ENCODE measurements around the gene THSD7B.

DNA sequence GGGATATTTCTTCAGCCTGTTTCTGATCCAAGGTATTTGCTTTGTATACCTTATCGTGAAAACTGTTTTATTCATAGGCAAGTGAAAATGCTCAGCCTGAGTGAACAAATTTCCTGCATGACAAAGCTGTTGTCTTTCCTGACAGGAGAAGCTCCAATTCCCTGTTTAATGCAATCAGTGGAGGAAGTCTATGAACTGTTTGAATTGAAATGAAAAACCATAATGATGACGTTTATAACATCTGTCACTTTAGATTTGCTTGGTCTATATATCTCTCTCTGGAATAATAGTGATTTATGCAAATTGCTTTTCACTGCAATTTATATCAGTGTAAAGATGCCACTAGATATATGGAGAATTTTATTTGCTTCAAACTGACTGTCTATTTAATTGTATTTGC is 959.6 kb downstream of the THSD7B start:
- TF ChIP-seq MAFK (IDR thresholded peaks at IDR 0.05; ENCODE audit: partially characterized antibody) (no peak), MYC (IDR thresholded peaks at IDR 0.05; ENCODE audit: borderline replicate concordance, low read length) (no peak), BHLHE40 (IDR thresholded peaks at IDR 0.05; ENCODE audit: low read depth, low read length) (no peak), HOXB13 (CRISPR knock-in tag; IDR thresholded peaks at IDR 0.05; ENCODE audit: low read depth) (no peak), FOSL2 (IDR thresholded peaks at IDR 0.05) (no peak), FOSL2 (CRISPR knock-in tag; IDR thresholded peaks at IDR 0.05) (no peak), GATA3 (IDR thresholded peaks at IDR 0.05; ENCODE audit: borderline replicate concordance) (no peak), SMC3 (IDR thresholded peaks at IDR 0.05) (no peak), POLR2A (IDR thresholded peaks at IDR 0.05; ENCODE audit: low read length) (no peak)
- TF ChIP-seq, protein P1, sequence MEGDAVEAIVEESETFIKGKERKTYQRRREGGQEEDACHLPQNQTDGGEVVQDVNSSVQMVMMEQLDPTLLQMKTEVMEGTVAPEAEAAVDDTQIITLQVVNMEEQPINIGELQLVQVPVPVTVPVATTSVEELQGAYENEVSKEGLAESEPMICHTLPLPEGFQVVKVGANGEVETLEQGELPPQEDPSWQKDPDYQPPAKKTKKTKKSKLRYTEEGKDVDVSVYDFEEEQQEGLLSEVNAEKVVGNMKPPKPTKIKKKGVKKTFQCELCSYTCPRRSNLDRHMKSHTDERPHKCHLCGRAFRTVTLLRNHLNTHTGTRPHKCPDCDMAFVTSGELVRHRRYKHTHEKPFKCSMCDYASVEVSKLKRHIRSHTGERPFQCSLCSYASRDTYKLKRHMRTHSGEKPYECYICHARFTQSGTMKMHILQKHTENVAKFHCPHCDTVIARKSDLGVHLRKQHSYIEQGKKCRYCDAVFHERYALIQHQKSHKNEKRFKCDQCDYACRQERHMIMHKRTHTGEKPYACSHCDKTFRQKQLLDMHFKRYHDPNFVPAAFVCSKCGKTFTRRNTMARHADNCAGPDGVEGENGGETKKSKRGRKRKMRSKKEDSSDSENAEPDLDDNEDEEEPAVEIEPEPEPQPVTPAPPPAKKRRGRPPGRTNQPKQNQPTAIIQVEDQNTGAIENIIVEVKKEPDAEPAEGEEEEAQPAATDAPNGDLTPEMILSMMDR (IDR thresholded peaks at IDR 0.05), result no peak
- TF ChIP-seq, protein P2, sequence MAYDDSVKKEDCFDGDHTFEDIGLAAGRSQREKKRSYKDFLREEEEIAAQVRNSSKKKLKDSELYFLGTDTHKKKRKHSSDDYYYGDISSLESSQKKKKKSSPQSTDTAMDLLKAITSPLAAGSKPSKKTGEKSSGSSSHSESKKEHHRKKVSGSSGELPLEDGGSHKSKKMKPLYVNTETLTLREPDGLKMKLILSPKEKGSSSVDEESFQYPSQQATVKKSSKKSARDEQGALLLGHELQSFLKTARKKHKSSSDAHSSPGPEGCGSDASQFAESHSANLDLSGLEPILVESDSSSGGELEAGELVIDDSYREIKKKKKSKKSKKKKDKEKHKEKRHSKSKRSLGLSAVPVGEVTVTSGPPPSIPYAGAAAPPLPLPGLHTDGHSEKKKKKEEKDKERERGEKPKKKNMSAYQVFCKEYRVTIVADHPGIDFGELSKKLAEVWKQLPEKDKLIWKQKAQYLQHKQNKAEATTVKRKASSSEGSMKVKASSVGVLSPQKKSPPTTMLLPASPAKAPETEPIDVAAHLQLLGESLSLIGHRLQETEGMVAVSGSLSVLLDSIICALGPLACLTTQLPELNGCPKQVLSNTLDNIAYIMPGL (CRISPR knock-in tag; IDR thresholded peaks at IDR 0.05; ENCODE audit: borderline replicate concordance), result no peak
- TF ChIP-seq, protein P3, sequence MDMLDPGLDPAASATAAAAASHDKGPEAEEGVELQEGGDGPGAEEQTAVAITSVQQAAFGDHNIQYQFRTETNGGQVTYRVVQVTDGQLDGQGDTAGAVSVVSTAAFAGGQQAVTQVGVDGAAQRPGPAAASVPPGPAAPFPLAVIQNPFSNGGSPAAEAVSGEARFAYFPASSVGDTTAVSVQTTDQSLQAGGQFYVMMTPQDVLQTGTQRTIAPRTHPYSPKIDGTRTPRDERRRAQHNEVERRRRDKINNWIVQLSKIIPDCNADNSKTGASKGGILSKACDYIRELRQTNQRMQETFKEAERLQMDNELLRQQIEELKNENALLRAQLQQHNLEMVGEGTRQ (IDR thresholded peaks at IDR 0.05), result no peak
- TF ChIP-seq, protein P4, sequence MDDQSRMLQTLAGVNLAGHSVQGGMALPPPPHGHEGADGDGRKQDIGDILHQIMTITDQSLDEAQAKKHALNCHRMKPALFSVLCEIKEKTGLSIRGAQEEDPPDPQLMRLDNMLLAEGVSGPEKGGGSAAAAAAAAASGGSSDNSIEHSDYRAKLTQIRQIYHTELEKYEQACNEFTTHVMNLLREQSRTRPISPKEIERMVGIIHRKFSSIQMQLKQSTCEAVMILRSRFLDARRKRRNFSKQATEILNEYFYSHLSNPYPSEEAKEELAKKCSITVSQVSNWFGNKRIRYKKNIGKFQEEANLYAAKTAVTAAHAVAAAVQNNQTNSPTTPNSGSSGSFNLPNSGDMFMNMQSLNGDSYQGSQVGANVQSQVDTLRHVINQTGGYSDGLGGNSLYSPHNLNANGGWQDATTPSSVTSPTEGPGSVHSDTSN (IDR thresholded peaks at IDR 0.05), result no peak
- TF ChIP-seq, protein P5, sequence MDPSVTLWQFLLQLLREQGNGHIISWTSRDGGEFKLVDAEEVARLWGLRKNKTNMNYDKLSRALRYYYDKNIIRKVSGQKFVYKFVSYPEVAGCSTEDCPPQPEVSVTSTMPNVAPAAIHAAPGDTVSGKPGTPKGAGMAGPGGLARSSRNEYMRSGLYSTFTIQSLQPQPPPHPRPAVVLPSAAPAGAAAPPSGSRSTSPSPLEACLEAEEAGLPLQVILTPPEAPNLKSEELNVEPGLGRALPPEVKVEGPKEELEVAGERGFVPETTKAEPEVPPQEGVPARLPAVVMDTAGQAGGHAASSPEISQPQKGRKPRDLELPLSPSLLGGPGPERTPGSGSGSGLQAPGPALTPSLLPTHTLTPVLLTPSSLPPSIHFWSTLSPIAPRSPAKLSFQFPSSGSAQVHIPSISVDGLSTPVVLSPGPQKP (IDR thresholded peaks at IDR 0.05; ENCODE audit: low read depth, low read length), result no peak
